DND-41 (cell line): ENCODE measurements around the gene PEX14.

ENCODE experiments used
- CTCF ChIP-seq: IDR thresholded peaks from 2 replicates; pipeline ENCODE4 v1.5.1; 2012; ENCODE audit warnings: borderline replicate concordance, low read length, moderate library complexity, mild to moderate bottlenecking; ENCODE audit not compliant: poor library complexity, severe bottlenecking; ENCODE audit errors: extremely low read depth
- EZH2 ChIP-seq: IDR thresholded peaks from 3 replicates; pipeline ENCODE4 v1.6.1; 2012; ENCODE audit warnings: borderline replicate concordance, low read depth, mild to moderate bottlenecking, moderate library complexity, low read length, inconsistent platforms; ENCODE audit not compliant: severe bottlenecking

GRCh38 chr1:10525208-10525607 lies 50.5 kb downstream of the PEX14 start:
- no peak for TF ChIP-seq EZH2
- TF ChIP-seq CTCF, result no peak
